22Rv1 (cell line): ENCODE data around the gene RAB9A.

Experiments used
- CTCF ChIP-seq: fragments of 450-650 bp; IDR thresholded peaks from 2 replicates; pipeline ENCODE4 v1.5.1; 2017; ENCODE audit warnings: mild to moderate bottlenecking
- ZFX ChIP-seq: fragments of 450-650 bp; IDR thresholded peaks from 2 replicates; pipeline ENCODE4 v1.6.1; 2017; ENCODE audit warnings: antibody characterized with exemption, borderline replicate concordance

GRCh38 chrX:13717700-13718472, 29.0 kb downstream of the RAB9A start:
- no peak for TF ChIP-seq CTCF
- TF ChIP-seq ZFX, result no peak
